Measurements from ENCODE around the gene TTYH3. TPM values are rescaled to one million over a fixed set of nuclear protein-coding genes. Genes with fewer than 3 reads are reported as not detected.

Gene TTYH3
- total RNA-seq, 1 donor from 2014 or later = 237 TPM

- Mint-ChIP-seq H3K4me3 (no peak overlapping the region), H3K9me3 (no peaks in the 10 kb centered on the region), H3K27me3 (ENCODE audit: low read depth) (no peaks in the 10 kb centered on the region), H3K27ac (ENCODE audit: unreplicated experiment) (no peak overlapping the region), H3K4me1 (peaks cover 70% of the 10 kb centered on the region), H3K36me3 (ENCODE audit: low read depth) (no peaks in the 10 kb centered on the region)
- no peak for DNase-seq (ENCODE audit: low read depth, low spot score)
- no peak for TF ChIP-seq CTCF (conservative IDR thresholded peaks at IDR 0.05)
Observed at GRCh38 chr7:2612445-2613097, 19.2 kb upstream of the TTYH3 start.

- Mint-ChIP-seq H3K27me3 (ENCODE audit: low read depth) (peaks cover 2% of the 10 kb centered on the region), H3K27ac (ENCODE audit: unreplicated experiment) (peak overlapping the region; percentile 37), H3K36me3 (ENCODE audit: low read depth) (no peaks in the 10 kb centered on the region), H3K9me3 (no peaks in the 10 kb centered on the region), H3K4me1 (peaks cover 70% of the 10 kb centered on the region), H3K4me3 (no peak overlapping the region)
- DNase-seq (ENCODE audit: low read depth, low spot score) = no peak
- TF ChIP-seq CTCF (conservative IDR thresholded peaks at IDR 0.05) = no peak
Observed at GRCh38 chr7:2613098-2613930, 18.5 kb upstream of the TTYH3 start.

GRCh38 chr7:2613931-2614600, 17.7 kb upstream of the TTYH3 start:
- no peak for DNase-seq (ENCODE audit: low read depth, low spot score)
- H3K27me3 Mint-ChIP-seq (ENCODE audit: low read depth) = peaks cover 2% of the 10 kb centered on the region
- H3K9me3 Mint-ChIP-seq = no peaks in the 10 kb centered on the region
- no peaks in the 10 kb centered on the region for H3K36me3 Mint-ChIP-seq (ENCODE audit: low read depth)
- no peak overlapping the region for H3K4me3 Mint-ChIP-seq
- H3K27ac Mint-ChIP-seq (ENCODE audit: unreplicated experiment) = no peak overlapping the region
- no peak for TF ChIP-seq CTCF (conservative IDR thresholded peaks at IDR 0.05)
- H3K4me1 Mint-ChIP-seq = peaks cover 70% of the 10 kb centered on the region

GRCh38 chr7:2614631-2615330, 17.0 kb upstream of the TTYH3 start:
- Mint-ChIP-seq H3K9me3 (no peaks in the 10 kb centered on the region), H3K4me1 (peaks cover 71% of the 10 kb centered on the region), H3K36me3 (ENCODE audit: low read depth) (no peaks in the 10 kb centered on the region), H3K27ac (ENCODE audit: unreplicated experiment) (no peak overlapping the region), H3K27me3 (ENCODE audit: low read depth) (peaks cover 2% of the 10 kb centered on the region), H3K4me3 (peak overlapping the region; percentile 72)
- TF ChIP-seq CTCF (conservative IDR thresholded peaks at IDR 0.05) = no peak
- DNase-seq (ENCODE audit: low read depth, low spot score) = no peak

All from neural crest cell (in vitro differentiated cells).